HL-60 (cell line): ENCODE results near the gene ARHGAP25.

Experiments
- DNase-seq, 2 experiments: peaks; one replicate each; pipeline ENCODE4 v3.0.0-alpha.2; 2010 to 2020; ENCODE audit warnings: low read depth in 1 of 2, low spot score in 1 of 2
- H3K27ac ChIP-seq: fragments of 250-450 bp; sonication (Bioruptor Pico); replicated peaks from 2 replicates; pipeline ENCODE4 v1.5.1; 2020; ENCODE audit warnings: mild to moderate bottlenecking, moderate library complexity
- H3K27me3 ChIP-seq: fragments of 250-450 bp; sonication (Bioruptor Pico); 2 replicates; pipeline ENCODE4 v1.5.1; 2021; ENCODE audit warnings: mild to moderate bottlenecking, moderate library complexity; ENCODE audit not compliant: insufficient read depth, poor library complexity, severe bottlenecking
- H3K4me3 ChIP-seq: replicated peaks from 2 replicates; pipeline ENCODE4 v1.5.1; 2011; ENCODE audit warnings: mild to moderate bottlenecking, control low read depth, low read length; ENCODE audit not compliant: insufficient read depth
- CTCF ChIP-seq: IDR thresholded peaks from one replicate; pipeline ENCODE4 v1.5.1; 2011; ENCODE audit warnings: low read length, control low read depth, inconsistent platforms; ENCODE audit not compliant: insufficient read depth
- GABPA ChIP-seq: IDR thresholded peaks from 2 replicates; pipeline ENCODE4 v1.6.1; 2012; ENCODE audit warnings: low read depth
- POLR2AphosphoS5 ChIP-seq: IDR thresholded peaks from 2 replicates; pipeline ENCODE4 v1.6.1; 2012; ENCODE audit warnings: low read depth
- REST ChIP-seq: IDR thresholded peaks from 2 replicates; pipeline ENCODE4 v1.6.1; 2012; ENCODE audit warnings: low read depth; ENCODE audit not compliant: insufficient replicate concordance
- SPI1 ChIP-seq: IDR thresholded peaks from 2 replicates; pipeline ENCODE4 v1.6.1; 2012; ENCODE audit warnings: low read depth, mild to moderate bottlenecking, borderline replicate concordance

ARHGAP25 gene

GRCh38 chr2:68730828-68731227 lies 3.8 kb upstream of the ARHGAP25 start:
- no peak overlapping the region for H3K27ac ChIP-seq
- no peak for DNase-seq
- TF ChIP-seq REST (no peak), GABPA (no peak), CTCF (no peak), SPI1 (no peak), POLR2AphosphoS5 (no peak)
- H3K4me3 ChIP-seq, result no peak overlapping the region
- H3K27me3 ChIP-seq, result no peaks in the 10 kb centered on the region

- Histone ChIP-seq H3K27me3 (no peaks in the 10 kb centered on the region), H3K27ac (peak overlapping the region; percentile 82), H3K4me3 (no peak overlapping the region)
- DNase-seq, result peak; percentile 77 to 86
- TF ChIP-seq REST (no peak), CTCF (no peak), SPI1 (peak; percentile 40; the same call in 1 of the 2 replicates), POLR2AphosphoS5 (peak; percentile 46), GABPA (no peak)
Measured at GRCh38 chr2:68732036-68732932, 2.3 kb upstream of the ARHGAP25 start.

GRCh38 chr2:68733365-68733764 lies 1.2 kb upstream of the ARHGAP25 start:
- H3K4me3 ChIP-seq, result no peak overlapping the region
- DNase-seq, result no peak
- peak overlapping the region; percentile 82 for H3K27ac ChIP-seq
- no peaks in the 10 kb centered on the region for H3K27me3 ChIP-seq
- no peak for TF ChIP-seq SPI1
- TF ChIP-seq GABPA, result no peak
- no peak for TF ChIP-seq CTCF
- no peak for TF ChIP-seq POLR2AphosphoS5
- no peak for TF ChIP-seq REST
